ENCODE measurements around the gene C6orf52.

- TF ChIP-seq CTCF (IDR thresholded peaks at IDR 0.05) = no peak
- no peak for TF ChIP-seq EP300 (IDR thresholded peaks at IDR 0.05; ENCODE audit: low read depth)
Observed at GRCh38 chr6:10713962-10714361, 19.5 kb upstream of the C6orf52 start.
